Sigmoid colon (tissue), 7 donors: ENCODE data around the gene ARHGAP9. TPM values are rescaled to one million over a fixed set of nuclear protein-coding genes. Genes with fewer than 3 reads are reported as not detected.
A peak's percentile ranks its signal among the peaks of the same experiment; 100 is the strongest.

Source experiments
- DNase-seq: peaks from one replicate; pipeline ENCODE4 v3.0.0-alpha.2; 2019
- H3K27ac ChIP-seq, 4 donors: fragments of 200-600 bp; sonication (generic); one replicate each; pipeline ENCODE4 v1.5.1; 2016 to 2019; ENCODE audit warnings: mild to moderate bottlenecking in 1 of 4
- H3K27me3 ChIP-seq, 3 donors: fragments of 200-600 bp; sonication (generic); one replicate each; pipeline ENCODE4 v1.5.1; 2019; ENCODE audit warnings: mild to moderate bottlenecking in 1 of 3
- H3K36me3 ChIP-seq, 4 donors: fragments of 200-600 bp; sonication (generic); one replicate each; pipeline ENCODE4 v1.5.1; 2016 to 2019
- H3K4me1 ChIP-seq, 4 donors: fragments of 200-600 bp; sonication (generic); one replicate each; pipeline ENCODE4 v1.5.1; 2017 to 2019
- H3K4me3 ChIP-seq, 4 donors: fragments of 200-600 bp; sonication (generic); one replicate each; pipeline ENCODE4 v1.5.1; 2017 to 2019; ENCODE audit warnings: mild to moderate bottlenecking in 2 of 4, moderate library complexity in 1 of 4
- H3K9me3 ChIP-seq, 4 donors: fragments of 200-600 bp in 3 of 4; sonication (generic) in 3 of 4; one replicate each; pipeline versions ENCODE4 v1.5.1 to v1.6.1; 2013 to 2019
- CTCF ChIP-seq, 4 experiments: fragments of 450-650 bp in 3 of 4; fragments of 200-600 bp in 1 of 4; IDR thresholded peaks; one replicate each; pipeline ENCODE4 v1.5.1; 2016 to 2019; ENCODE audit warnings: antibody characterized with exemption in 4 of 4, mild to moderate bottlenecking in 3 of 4, moderate library complexity in 2 of 4
- EP300 ChIP-seq, 4 donors: sonication (generic); formaldehyde crosslinking; IDR thresholded peaks; one replicate each; pipeline ENCODE4 v1.6.1; 2017; ENCODE audit warnings: antibody characterized with exemption in 4 of 4
- POLR2A ChIP-seq, 2 donors: fragments of 450-650 bp; IDR thresholded peaks; one replicate each; pipeline ENCODE4 v1.6.1; 2016; ENCODE audit warnings: antibody characterized with exemption in 2 of 2, mild to moderate bottlenecking in 2 of 2, moderate library complexity in 2 of 2
- POLR2AphosphoS5 ChIP-seq, 4 donors: sonication (generic); formaldehyde crosslinking; IDR thresholded peaks; one replicate each; pipeline ENCODE4 v1.6.1; 2017; ENCODE audit warnings: antibody characterized with exemption in 4 of 4
- WGBS, 2 donors: extraction: QIAGEN DNeasy Blood & Tissue Kit; methylation state at CpG; one replicate each; pipeline ENCODE4 v1.1.7; 2013; 5-methylcytosine and 5-hydroxymethylcytosine counted together
- intact Hi-C: fragments of 100-400 bp; cut with DNase I; formaldehyde crosslinking; loops from one replicate; pipeline ENCODE4 v1.15.1; 2023
- polyA plus RNA-seq, 3 donors: library from polyadenylated mRNA; stranded (reverse); fragments of 200-250 nt; gene quantifications; one replicate each; pipeline ENCODE4 v1.2.3, GENCODE V29; 2013
- total RNA-seq, 4 donors: library from RNA; depleted of rRNA; stranded (reverse); fragments of >200 nt; gene quantifications; one replicate each; pipeline ENCODE4 v1.1.0, GENCODE V29; 2016
- donor health status: healthy with polysubstance abuse.
- donor health status: Bipolar disorder and iron deficiency.
- donor health status: healthy.

The ARHGAP9 gene
- total and polyA plus RNA-seq, 7 donors = 4.3 to 54.7 (median 6.6) TPM

- intact Hi-C loops = loop anchor here (2.0 to 5.0 kb wide), 2 partner anchors 25 to 35 kb away; partner anchors contain the start of genes DDIT3 and MBD6
- H3K4me1 ChIP-seq = peaks cover 0 to 22% (median 13%) of the 10 kb centered on the region in 4 donors
- WGBS, 2 donors = 5 to 9% methylated on average over 47 of the region's 47 CpGs
Measured at GRCh38 chr12:57487597-57488401, 8.1 kb upstream of the ARHGAP9 start, which contains the start of gene MARS1. Gene MARS1 (plus strand): TSS chr12:57488068. CDS start chr12:57488091, 23 bp downstream.

GRCh38 chr12:57487055-57487596 lies 7.5 kb upstream of the ARHGAP9 start:
- WGBS, 2 donors = 81 to 90% methylated on average over 27 of the region's 27 CpGs
- H3K4me3 ChIP-seq = peak overlapping the region; percentile 80 to 97 (median 92)
- H3K27ac ChIP-seq = peak overlapping the region in 3 of 4 donors; percentile 81 to 87 (median 87)
- H3K27me3 ChIP-seq = no peaks in the 10 kb centered on the region
- TF ChIP-seq POLR2A (IDR thresholded peaks at IDR 0.05) (no peak), CTCF (IDR thresholded peaks at IDR 0.05) (no peak), POLR2AphosphoS5 (IDR thresholded peaks at IDR 0.05) (no peak)
- no peak for DNase-seq
- no peaks in the 10 kb centered on the region for H3K9me3 ChIP-seq
- H3K4me1 ChIP-seq = peaks cover 0 to 22% (median 13%) of the 10 kb centered on the region in 4 donors
- intact Hi-C loops = loop anchor here (2.0 to 5.0 kb wide), 2 partner anchors 24 to 35 kb away; partner anchors contain the start of genes DDIT3 and MBD6
- H3K36me3 ChIP-seq = peaks cover 19 to 31% (median 22%) of the 10 kb centered on the region in 4 donors

More at GRCh38 chr12:57487597-57488401, 8.1 kb upstream of the ARHGAP9 start, which contains the start of gene MARS1:
- peak within 1 kb of the TSS; percentile 80 to 97 (median 92) for H3K4me3 ChIP-seq
- no peaks in the 10 kb centered on the region for H3K27me3 ChIP-seq
- peak within 1 kb of the TSS; percentile 81 to 87 (median 86) for H3K27ac ChIP-seq
- peak; percentile 47 to 65 for TF ChIP-seq POLR2A (IDR thresholded peaks at IDR 0.05)
- TF ChIP-seq CTCF (IDR thresholded peaks at IDR 0.05) = no peak
- TF ChIP-seq POLR2AphosphoS5 (IDR thresholded peaks at IDR 0.05) = peak; percentile 76 to 93 (median 88)
- TF ChIP-seq EP300 (IDR thresholded peaks at IDR 0.05) = peak in 1 of 4 donors; percentile 83
- peak; percentile 98 for DNase-seq
- H3K36me3 ChIP-seq = peaks cover 19 to 38% (median 22%) of the 10 kb centered on the region in 4 donors
- H3K9me3 ChIP-seq = no peaks in the 10 kb centered on the region

- Histone ChIP-seq H3K4me1 (peaks cover 0 to 22% (median 13%) of the 10 kb centered on the region in 4 donors), H3K27me3 (peaks cover 0 to 7% (median 0%) of the 10 kb centered on the region in 3 donors), H3K27ac (no peak overlapping the region), H3K9me3 (no peaks in the 10 kb centered on the region), H3K4me3 (no peak overlapping the region), H3K36me3 (peaks cover 6 to 17% (median 12%) of the 10 kb centered on the region in 4 donors)
- DNase-seq = no peak
- intact Hi-C loops = loop anchor here (2.0 to 5.0 kb wide), 2 partner anchors 23 to 37 kb away; partner anchors contain the start of genes DDIT3 and MBD6
- TF ChIP-seq EP300 (IDR thresholded peaks at IDR 0.05) = no peak
Measured at GRCh38 chr12:57485695-57486094, 6.0 kb upstream of the ARHGAP9 start.

GRCh38 chr12:57483466-57483865 lies 3.8 kb upstream of the ARHGAP9 start:
- H3K36me3 ChIP-seq = no peaks in the 10 kb centered on the region
- no peaks in the 10 kb centered on the region for H3K9me3 ChIP-seq
- H3K4me1 ChIP-seq = peaks cover 0 to 8% (median 1%) of the 10 kb centered on the region in 4 donors
- no peak overlapping the region for H3K4me3 ChIP-seq
- intact Hi-C loops = no loop called here
- 63 to 67% methylated on average over 5 of the region's 5 CpGs for WGBS, 2 donors
- peaks cover 0 to 10% (median 0%) of the 10 kb centered on the region in 3 donors for H3K27me3 ChIP-seq
- DNase-seq = no peak
- TF ChIP-seq POLR2AphosphoS5 (IDR thresholded peaks at IDR 0.05) (no peak), EP300 (IDR thresholded peaks at IDR 0.05) (no peak), CTCF (IDR thresholded peaks at IDR 0.05) (no peak), POLR2A (IDR thresholded peaks at IDR 0.05) (no peak)
- H3K27ac ChIP-seq = no peak overlapping the region

- no peaks in the 10 kb centered on the region for H3K36me3 ChIP-seq
- TF ChIP-seq CTCF (IDR thresholded peaks at IDR 0.05) (no peak), EP300 (IDR thresholded peaks at IDR 0.05) (no peak), POLR2A (IDR thresholded peaks at IDR 0.05) (no peak), POLR2AphosphoS5 (IDR thresholded peaks at IDR 0.05) (no peak)
- intact Hi-C loops = no loop called here
- no peak overlapping the region for H3K27ac ChIP-seq
- peaks cover 10 to 22% (median 15%) of the 10 kb centered on the region in 3 donors for H3K27me3 ChIP-seq
- H3K4me1 ChIP-seq = no peaks in the 10 kb centered on the region
- no peak for DNase-seq
- H3K9me3 ChIP-seq = no peaks in the 10 kb centered on the region
- WGBS, 2 donors = 82 to 90% methylated on average over 1 of the region's 1 CpG
- H3K4me3 ChIP-seq = no peak overlapping the region
Measured at GRCh38 chr12:57481671-57482070, 2.0 kb upstream of the ARHGAP9 start.
